Activated CD4-positive, alpha-beta T cell treated with anti-CD3 and anti-CD28 coated beads for 24 hours (primary cell): ENCODE results near the gene TRIM3.
A peak's percentile ranks its signal among the peaks of the same experiment; 100 is the strongest.
"Not testable (repeated sequence)": the region's sequence is repeated elsewhere in the genome, so short reads cannot be mapped to it uniquely, and the experiment has no call there.

Experiments
- DNase-seq, 2 donors: peaks; one replicate each; pipeline ENCODE4 v3.0.0-alpha.2; 2020; ENCODE audit warnings: low read depth in 2 of 2

TRIM3 gene

DNA sequence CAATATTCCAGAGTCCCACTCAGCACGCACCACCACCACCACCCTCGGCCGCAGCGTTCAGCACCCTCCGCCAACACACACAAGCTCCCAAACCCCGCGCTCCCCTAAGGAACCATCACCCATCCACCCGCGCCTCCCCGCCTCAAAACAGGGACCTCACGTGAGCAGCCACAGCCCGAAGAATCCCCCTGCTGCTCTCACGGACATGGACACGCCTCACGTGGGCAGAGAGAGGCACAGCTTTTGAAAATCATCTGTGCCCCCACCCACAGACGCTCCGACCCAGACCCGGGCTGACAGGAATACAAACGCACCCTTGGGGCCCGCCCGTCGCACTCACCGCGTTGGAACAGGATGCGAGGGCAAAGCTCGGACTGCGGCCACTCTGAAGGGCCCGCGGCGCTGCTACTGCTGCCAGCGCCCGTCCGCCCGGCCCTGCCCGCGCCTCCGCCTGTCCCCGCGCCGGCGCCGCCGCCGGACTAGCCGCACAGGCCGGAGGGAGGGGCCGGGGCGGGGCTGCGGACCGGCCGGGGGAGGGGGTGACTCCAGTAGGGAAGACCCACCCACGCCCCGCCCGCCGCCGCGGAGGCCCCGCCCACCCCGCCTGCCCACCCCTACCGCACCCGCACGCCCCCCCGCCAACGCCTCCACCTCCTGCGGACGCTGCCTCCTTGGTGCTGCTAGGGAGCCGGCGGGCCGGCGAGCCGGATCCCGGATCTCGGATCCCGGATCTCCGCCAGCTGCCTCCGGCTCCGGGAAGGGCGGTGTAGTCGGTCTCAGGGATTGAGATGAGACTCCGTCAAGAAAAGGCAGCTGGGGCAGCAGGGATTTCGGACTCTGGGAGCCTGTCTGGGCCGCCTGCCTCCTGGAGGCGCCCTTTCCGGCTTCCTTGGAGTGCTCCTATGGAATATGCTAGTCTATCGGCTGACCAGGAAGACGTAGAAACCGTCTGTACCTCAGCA, at the start of gene TRIM3:
TRIM3 (minus strand) TSS at position 491 of the 962 bp plus-strand sequence. CDS start 8,246 bp downstream, outside the sequence.
- DNase-seq = peak; percentile 54 to 60

DNA sequence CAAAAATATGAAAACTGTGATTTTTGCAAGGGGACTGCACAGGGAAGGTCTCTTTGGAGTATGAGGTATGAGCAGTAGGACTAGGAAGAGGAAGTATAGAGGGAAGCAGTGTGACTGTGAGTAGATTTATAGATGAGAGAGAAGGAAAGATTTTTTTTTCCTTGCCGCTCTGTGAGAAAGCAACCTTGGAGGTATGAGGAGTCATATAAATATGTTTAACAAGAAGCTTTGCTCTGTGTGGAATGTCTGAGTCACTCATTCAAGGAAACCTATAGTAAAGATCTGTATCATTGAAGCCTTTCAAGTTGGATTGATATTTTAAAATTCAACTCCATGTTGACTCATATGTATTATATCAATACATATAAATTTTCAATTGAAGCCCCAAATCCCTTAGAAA, 49.5 kb upstream of the TRIM3 start:
- no peak for DNase-seq

DNA sequence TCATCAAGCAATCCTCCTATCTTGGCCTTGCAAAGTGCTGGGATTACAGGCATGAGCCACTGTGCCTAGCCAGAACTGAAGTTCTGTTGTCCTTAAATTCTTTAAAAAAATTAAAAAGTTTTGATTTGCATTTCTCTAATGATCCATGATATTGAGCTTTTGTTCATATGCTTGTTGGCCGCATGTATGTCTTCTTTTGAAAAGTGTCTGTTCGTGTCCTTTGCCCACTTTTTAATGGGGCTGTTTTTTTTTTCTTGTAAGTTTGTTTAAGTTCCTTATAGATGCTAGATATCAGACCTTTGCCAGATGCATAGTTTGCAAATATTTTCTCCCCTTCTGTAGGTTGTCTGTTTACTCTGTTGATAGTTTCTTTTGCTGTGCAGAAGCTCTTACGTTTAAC, 48.2 kb upstream of the TRIM3 start:
- not testable (repeated sequence) for DNase-seq

DNA sequence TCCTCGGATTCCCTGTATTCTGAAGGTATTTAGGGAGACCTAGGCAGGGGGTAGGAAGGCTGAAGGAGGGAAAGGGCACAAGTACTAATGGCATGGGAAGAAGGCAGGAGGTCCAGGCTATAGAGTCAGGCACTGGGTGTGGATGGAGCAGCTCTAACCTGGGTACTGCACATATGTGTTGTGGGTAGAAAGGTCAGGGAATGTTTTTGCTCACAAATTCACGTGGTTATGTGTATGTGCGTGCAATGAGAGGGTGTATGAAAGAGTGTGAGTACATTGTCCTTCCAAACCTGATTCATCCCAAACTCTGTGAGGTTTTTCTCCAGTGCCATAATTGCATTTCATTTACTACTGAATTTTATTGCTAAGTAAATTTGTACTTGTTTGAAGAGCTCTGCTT, 46.5 kb upstream of the TRIM3 start:
- DNase-seq = no peak

DNA sequence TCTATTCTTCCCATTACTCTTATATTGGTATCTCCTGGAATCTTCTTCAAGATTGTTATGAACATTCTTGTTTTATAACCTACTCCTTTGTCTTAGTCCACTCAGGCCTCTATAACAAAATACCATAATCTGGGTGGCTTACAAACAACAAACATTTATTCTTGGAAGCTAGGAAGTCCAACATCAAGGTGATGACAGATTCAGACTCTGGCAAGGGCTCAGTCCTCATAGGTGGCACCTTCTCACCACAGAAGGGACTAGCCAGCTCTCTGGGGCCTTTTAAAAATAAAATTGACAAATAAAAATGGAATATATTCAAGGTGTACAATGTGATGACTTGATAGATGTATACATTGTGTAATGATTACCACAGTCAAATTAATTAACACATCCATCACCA, 43.1 kb upstream of the TRIM3 start:
- DNase-seq = no peak

DNA sequence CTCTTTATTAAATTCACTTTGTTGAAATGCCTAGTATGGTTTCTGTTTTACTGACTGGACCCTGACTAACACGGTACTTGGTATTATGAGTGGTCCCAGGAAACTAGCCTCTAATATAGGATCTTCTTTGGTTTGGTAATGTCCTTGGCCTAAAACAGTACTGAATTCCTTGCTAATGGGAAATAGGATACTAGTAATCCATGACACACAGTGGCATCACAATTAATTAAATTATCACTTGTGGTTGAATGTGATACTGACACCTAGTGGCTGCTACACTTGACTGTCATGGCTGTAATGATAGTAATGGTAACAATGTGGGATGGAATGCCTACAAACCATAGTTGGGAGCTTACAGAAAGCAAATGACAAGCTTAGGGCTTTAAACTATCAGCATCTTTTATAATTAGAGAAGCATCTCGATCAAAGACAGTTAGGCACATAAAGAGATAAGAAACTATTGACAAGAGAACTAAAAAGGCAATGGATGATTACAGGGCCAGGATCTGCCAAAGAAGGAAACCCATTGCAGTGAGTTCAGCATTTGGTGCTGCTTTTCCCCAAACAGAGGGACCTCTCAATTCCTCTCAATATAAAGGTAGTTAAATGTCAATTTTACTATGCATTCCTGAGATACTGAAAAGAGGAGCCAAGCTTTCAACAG, 32.0 kb upstream of the TRIM3 start:
- peak in 1 of 2 donors; percentile 3 for DNase-seq

DNA sequence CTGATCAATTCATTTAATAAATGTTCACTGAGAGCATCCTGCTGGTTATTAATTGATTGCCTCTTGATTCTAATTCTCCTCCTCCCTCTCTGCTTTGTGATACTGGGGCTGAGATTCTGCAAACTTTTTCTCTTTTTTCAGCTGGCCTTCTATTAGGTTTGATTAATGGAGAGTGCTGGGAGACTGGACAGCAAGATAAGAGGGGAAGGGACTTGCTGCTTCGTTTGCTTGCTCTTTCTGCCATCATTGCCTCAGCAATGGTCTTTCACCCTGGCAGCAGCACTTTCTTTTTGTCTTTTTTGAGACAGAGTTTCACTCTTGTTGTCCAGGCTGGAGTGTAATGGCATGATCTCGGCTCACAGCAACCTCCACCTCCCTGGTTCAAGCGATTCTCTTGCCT, 30.4 kb upstream of the TRIM3 start:
- no peak for DNase-seq

DNA sequence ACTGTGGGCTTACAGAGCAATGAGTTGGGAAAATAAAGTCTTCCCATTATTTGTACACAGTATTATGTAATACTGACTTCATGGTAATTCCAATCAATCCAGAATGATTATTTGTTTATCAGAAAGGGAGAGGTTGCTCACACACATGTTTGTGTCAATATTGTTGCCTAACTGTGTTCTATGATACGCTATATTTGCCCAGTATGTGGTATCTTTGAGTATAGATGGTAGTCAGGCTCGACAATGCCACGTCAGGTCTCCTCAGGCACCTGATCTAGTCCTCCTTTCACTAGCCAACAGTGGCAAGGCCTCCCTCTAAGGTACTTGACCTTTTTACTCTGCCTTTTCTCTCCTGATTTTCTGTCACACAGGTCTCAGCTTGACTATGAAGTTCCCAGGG, 28.6 kb upstream of the TRIM3 start:
- DNase-seq = no peak

DNA sequence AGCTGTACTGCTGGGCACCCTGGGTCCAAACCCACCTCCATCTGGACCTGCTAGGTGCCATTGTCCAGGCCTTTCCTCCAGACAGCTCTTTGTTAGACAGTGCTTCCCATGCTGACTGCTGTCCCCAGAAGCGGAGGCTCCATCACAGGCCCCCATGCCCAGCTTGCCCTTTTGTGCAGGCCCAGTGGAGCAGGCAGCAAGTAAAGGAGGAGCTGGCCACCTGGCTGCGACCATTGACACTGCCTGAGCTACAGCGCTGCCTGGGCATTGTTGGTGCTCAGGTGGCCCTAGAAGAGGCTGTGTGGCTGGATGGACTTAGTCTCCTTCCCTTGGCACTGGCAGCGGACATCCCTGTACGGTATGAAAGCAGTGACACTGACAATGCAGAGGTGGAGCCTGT, 24.8 kb upstream of the TRIM3 start:
- DNase-seq = no peak

DNA sequence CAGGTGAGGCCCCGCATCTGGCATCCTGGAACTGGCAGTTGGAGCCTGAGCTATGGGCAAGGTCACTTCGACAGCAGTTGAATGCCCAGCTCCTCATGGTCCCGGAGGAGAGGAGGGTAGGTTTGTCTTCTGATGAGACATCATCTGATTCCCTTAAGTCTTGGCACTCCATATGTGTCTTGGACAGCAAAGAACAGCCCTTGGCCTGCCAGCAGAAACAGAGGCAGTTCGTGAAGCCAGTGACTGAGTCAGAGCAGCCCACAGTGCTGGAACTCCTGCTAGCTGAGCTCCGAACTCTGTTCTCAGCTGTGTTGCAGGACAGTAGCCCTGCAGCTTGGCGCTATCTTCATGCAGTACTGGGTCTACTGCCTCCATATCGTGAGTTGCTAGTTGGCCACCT, 24.4 kb upstream of the TRIM3 start:
- DNase-seq = no peak

DNA sequence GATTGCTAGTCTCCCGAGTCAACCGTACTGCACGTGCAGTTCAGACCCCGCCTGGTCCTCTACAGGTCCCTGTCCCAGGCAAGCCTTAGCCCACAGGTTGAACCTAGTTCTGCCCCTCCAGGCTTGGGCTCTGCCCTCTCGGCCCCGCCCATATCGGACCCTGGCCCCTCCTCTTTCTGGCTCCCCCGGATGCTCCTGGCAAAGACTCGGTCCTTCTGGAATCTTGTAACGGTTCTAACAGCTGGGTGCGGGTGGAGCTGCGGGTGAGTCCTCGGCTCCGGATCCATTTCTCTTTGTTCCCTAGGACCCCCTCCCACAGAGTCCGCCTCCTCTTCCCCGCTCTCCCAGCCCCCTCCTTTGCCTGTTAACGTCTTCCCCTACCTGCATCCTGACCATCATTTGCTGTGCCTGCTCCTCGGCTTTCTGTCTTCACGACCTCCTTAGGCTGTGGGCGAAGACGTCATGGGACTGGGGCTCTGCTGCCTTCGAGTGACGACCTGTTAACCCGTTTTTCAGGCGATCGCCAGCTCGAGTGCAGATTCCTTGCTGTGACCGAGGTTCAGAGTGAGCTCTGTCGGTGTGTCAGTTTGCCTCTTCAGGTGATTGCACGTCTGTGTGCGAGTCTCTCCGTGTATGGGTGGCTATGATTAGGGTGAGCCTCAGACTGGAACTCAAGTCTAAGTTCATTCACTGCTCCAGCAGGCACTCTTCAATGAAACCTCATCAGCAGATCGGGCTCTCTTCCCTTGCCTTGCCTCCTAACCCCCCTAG, 23.5 kb upstream of the TRIM3 start, which contains the start of gene DNHD1:
DNHD1 (plus strand) TSS at position 212 of the 771 bp plus-strand sequence. CDS start 936 bp downstream, outside the sequence.
- no peak for DNase-seq

DNA sequence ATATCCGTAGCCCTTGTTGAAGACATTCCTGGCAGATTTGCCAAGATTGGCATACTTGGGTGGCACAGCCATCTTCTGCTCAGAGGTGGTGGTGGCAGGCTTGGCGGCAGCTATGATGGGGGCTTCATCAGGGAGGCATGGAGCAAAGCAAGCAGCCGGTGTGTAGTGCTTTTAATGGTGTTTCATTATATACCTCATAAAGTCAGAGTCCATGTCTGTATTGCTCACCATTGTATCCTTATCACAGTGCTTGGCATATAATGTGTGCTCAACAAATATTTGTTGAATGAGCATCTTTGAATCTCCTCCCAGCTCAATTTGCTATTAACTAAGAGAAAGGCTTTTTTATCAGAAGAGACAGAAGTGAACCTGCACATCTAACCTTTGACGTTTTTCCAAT, 15.6 kb upstream of the TRIM3 start:
- no peak for DNase-seq

DNA sequence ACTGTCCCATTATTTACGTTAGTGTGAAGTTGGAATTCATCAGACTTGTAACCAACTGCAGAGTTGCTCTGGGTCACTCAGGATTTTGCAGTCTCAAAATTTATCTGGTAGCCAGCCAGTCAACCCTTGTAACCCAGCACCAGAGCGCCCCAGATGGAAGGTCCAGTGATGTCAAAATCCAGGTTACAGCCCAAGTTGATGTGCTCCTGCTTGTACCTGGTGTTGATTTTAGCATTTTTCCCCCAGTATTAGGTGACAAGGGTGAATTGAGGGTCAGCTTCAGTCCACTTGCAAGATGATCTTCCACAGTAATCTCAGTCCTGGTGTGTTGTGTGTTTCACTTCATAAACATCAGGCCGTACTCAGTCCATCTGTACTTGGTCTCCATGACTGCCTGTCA, 15.1 kb upstream of the TRIM3 start:
- DNase-seq = no peak

DNA sequence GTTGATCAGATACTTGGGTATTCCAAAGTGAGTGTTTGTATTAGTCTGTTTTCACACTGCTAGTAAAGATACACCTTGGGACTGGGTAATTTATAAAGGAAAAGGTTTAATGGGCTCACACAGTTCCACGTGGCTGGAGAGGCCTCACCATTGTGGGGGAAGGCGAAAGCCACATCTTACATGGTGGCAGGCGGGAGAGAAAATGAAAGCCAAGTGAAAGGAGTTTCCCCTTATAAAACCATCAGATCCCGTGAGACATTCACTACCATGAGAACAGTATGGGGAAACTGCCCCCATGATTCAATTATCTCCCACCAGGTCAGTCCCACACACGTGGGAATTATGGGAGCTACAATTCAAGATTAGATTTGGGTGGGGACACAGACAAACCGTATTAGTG, 14.6 kb upstream of the TRIM3 start:
- no peak for DNase-seq

DNA sequence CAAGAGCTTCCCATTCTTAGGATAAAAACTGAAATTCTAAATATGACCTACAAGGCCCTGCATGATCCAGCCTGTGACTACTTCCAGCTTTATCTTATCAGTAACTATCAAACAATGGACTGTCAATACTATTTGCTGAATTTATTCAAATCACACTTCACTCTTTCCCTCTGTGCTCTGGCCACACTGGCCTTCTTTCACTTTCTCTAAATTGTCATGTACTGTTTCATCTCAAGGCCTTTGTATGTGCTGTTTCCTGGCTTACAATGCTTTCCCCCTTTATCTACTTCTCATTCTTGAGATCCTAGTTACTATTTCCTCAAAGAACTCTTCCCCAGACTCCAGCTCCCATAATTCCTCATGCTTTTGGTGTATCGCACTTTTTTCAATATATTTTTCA, 13.2 kb upstream of the TRIM3 start:
- no peak for DNase-seq

DNA sequence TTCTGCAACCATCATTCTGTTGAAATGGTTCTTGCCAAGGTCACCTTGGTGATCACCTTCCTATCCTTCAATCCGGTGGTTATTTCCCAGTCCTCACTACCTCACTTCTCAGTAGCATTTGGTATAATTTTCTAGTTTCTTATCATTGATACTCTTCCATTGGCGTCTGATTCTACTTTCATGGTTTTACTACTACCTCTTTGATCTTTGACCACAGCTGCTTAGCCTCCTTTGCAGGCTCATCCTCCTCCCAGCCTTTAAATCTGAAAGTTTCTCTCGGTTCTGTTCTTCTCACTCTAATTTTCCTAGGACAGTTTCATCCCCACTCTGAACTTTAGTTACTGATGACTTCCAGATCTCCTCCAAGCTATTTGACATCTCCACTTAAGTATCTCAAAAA, 12.5 kb upstream of the TRIM3 start:
- no peak for DNase-seq

DNA sequence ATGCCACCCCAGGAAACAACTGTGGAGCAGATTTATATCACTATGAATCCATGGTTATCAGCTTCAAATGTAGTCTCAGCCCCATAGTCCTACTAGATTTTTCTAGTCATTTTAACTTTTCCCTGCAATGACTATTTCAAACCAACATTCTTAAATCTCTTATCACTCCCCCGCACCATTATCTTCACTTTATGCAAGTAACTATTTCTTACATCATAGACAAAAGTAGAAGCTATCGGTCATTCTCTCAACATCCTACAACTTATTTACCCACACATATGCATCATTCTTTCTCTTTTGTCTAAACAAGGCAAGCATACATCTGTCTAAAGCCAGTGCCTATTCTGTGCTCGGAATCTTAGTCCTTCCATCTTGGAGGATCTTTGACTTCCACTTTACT, 11.9 kb upstream of the TRIM3 start:
- DNase-seq = no peak

DNA sequence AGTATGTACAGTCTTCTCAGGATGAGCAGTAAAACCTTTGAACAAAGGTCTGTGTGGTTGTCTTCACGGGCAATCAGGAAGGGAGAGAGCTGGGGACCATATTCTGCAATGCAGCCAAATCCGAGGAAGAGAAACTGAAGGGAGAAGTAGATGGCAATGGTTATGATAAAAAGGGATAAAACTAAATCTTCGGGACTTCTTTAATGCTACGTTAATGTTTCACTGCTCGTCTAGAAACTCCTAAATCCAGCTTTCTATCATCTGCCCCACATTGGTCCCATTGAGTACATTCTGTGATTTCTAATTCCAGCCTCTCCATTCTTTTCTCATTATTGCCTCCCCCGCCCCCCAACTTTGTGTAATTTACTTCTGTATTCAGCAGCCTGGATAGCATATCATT, 9.3 kb upstream of the TRIM3 start:
- no peak for DNase-seq

DNA sequence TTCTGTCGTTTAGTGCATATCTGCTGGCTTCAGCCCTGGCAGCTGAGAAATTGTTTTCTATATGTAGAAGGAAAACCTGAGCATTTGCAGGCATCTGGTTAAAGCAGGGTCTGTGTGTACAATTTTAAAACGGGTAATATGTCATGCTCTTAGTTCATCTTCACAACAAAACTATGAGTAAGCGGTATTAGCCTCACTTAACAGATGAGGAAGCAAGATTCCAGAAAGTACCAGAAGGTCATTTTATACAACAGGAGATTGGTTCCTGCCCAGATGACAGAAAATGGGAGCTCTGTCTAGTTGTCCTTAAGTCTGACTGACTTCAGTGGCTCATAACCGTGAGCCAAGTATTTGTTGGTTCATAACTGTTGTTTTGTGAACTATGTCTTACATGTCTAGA, 8.7 kb upstream of the TRIM3 start:
- no peak for DNase-seq

DNA sequence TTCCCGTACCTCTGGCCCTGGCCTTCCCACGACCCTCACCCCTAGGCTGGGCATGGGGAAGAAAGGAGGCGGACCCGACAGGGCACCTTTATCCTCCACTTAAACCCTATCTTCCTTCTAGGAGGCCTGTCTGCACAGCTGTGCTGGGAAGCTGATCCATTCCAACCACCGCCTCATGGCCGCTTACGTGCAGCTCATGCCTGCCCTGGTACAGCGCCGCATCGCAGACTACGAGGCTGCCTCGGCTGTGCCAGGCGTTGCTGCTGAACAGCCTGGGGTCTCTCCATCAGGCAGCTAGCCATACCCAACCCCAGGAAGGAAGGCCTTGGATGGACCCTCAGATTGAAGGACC, 8.2 kb upstream of the TRIM3 start:
- no peak for DNase-seq

DNA sequence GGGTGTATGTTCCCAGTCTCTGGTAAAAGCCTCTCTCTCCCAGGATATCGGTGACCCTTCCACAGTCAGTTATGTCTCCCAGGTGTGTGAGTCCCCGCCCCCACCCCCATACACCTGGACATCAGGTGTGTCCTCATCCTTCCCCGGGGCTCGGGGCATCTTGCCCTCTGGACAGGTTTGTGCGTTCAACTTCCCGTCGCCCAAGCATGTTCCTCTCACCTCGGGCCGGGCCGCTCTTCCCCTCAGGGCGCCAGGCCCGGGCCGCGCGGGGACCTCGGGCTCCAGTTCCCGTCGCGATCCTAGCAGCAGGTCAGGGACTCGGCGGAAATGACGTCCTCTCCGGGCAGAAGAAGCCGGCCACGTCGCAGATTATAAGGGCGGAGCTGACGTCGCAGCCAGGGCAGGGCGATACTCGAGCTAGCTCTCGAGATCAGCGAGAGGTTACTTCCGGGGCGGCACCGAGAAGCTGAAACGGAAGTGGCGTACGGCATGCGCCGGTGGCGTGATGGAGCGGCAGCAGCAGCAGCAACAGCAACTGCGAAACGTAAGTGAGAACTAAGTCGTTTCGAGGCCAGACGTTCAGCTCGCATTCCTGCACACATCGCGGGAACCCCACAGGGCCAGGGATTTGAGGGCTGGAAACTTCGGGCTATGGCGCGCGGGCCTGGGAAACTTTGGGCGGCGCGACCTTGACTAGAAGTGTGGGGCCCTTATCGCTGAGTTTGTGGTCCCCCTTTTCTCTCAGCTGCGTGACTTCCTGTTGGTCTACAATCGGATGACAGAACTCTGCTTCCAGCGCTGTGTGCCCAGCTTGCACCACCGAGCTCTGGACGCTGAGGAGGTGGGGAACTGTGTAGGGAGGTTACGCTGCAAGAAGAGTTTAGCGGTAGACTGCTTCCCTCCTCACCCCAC, 7.5 kb upstream of the TRIM3 start, which contains the start of the genes ARFIP2 and TIMM10B:
ARFIP2 (minus strand) TSS at position 320 of the 912 bp plus-strand sequence. CDS start 910 bp downstream, outside the sequence.
TIMM10B (plus strand) TSS at position 490 of the 912 bp plus-strand sequence; CDS start at position 506, 16 bp downstream.
- peak; percentile 93 to 95 for DNase-seq
